K562 (cell line): ENCODE data around the gene PCDHGB1. TPM values are rescaled to one million over a fixed set of nuclear protein-coding genes. Genes with fewer than 3 reads are reported as not detected.

Experiments
- POLR2A ChIP-seq: fragments of 450-650 bp; conservative IDR thresholded peaks from 2 replicates; pipeline ENCODE4 v1.6.1; 2016
- ZNF395 ChIP-seq: fragments of 200-800 bp; sonication (Bioruptor generic); IDR thresholded peaks from 2 replicates; pipeline ENCODE4 v1.6.1; 2017; ENCODE audit warnings: missing genetic modification characterization, missing compliant biosample characterization
- ZNF407 ChIP-seq: fragments of 450-650 bp; IDR thresholded peaks from 2 replicates; pipeline ENCODE4 v1.6.1; 2016; ENCODE audit warnings: low read depth
- polyA plus RNA-seq, 8 experiments: library from polyadenylated mRNA; depleted of rRNA in 4 of 8; stranded (reverse) in 5 of 8; unstranded in 3 of 8; fragments of >200 nt; fragmentation: Nextera tagmentation in 2 of 8; fragmentation: Illumina TruSeq in 1 of 8; extraction: Ambion mirVana in 2 of 8; extraction: Trizol in 1 of 8; gene quantifications; 2 replicates each; pipeline versions ENCODE4 v1.2.1 to v1.2.3, GENCODE V29; 2011 to 2014; ENCODE audit warnings: inconsistent platforms in 1 of 8, missing spikeins in 1 of 8
- total RNA-seq, 7 experiments: library from RNA; depleted of rRNA in 6 of 7; stranded (reverse); fragments of >200 nt in 6 of 7; fragmentation: Illumina TruSeq in 2 of 7; extraction: Trizol in 2 of 7; gene quantifications; 2 replicates each; pipeline versions ENCODE4 v1.2.1 to v1.2.3, GENCODE V29; 2011 to 2021; ENCODE audit warnings: low replicate concordance in 1 of 7
- TF ChIP-seq, protein P1 (sequence below): fragments of 200-600 bp; sonication (generic); IDR thresholded peaks from one replicate; pipeline ENCODE4 v1.6.1; 2012; ENCODE audit warnings: mild to moderate bottlenecking, low read depth, low read length, inconsistent platforms

The PCDHGB1 gene
- total and polyA plus RNA-seq, 9 of the 15 experiments (the other 6 are each of a cell fraction or from before 2014, with no cell fraction given): 0.06 to 0.20 (median 0.07) TPM; not detected in 2

- TF ChIP-seq, protein P1, sequence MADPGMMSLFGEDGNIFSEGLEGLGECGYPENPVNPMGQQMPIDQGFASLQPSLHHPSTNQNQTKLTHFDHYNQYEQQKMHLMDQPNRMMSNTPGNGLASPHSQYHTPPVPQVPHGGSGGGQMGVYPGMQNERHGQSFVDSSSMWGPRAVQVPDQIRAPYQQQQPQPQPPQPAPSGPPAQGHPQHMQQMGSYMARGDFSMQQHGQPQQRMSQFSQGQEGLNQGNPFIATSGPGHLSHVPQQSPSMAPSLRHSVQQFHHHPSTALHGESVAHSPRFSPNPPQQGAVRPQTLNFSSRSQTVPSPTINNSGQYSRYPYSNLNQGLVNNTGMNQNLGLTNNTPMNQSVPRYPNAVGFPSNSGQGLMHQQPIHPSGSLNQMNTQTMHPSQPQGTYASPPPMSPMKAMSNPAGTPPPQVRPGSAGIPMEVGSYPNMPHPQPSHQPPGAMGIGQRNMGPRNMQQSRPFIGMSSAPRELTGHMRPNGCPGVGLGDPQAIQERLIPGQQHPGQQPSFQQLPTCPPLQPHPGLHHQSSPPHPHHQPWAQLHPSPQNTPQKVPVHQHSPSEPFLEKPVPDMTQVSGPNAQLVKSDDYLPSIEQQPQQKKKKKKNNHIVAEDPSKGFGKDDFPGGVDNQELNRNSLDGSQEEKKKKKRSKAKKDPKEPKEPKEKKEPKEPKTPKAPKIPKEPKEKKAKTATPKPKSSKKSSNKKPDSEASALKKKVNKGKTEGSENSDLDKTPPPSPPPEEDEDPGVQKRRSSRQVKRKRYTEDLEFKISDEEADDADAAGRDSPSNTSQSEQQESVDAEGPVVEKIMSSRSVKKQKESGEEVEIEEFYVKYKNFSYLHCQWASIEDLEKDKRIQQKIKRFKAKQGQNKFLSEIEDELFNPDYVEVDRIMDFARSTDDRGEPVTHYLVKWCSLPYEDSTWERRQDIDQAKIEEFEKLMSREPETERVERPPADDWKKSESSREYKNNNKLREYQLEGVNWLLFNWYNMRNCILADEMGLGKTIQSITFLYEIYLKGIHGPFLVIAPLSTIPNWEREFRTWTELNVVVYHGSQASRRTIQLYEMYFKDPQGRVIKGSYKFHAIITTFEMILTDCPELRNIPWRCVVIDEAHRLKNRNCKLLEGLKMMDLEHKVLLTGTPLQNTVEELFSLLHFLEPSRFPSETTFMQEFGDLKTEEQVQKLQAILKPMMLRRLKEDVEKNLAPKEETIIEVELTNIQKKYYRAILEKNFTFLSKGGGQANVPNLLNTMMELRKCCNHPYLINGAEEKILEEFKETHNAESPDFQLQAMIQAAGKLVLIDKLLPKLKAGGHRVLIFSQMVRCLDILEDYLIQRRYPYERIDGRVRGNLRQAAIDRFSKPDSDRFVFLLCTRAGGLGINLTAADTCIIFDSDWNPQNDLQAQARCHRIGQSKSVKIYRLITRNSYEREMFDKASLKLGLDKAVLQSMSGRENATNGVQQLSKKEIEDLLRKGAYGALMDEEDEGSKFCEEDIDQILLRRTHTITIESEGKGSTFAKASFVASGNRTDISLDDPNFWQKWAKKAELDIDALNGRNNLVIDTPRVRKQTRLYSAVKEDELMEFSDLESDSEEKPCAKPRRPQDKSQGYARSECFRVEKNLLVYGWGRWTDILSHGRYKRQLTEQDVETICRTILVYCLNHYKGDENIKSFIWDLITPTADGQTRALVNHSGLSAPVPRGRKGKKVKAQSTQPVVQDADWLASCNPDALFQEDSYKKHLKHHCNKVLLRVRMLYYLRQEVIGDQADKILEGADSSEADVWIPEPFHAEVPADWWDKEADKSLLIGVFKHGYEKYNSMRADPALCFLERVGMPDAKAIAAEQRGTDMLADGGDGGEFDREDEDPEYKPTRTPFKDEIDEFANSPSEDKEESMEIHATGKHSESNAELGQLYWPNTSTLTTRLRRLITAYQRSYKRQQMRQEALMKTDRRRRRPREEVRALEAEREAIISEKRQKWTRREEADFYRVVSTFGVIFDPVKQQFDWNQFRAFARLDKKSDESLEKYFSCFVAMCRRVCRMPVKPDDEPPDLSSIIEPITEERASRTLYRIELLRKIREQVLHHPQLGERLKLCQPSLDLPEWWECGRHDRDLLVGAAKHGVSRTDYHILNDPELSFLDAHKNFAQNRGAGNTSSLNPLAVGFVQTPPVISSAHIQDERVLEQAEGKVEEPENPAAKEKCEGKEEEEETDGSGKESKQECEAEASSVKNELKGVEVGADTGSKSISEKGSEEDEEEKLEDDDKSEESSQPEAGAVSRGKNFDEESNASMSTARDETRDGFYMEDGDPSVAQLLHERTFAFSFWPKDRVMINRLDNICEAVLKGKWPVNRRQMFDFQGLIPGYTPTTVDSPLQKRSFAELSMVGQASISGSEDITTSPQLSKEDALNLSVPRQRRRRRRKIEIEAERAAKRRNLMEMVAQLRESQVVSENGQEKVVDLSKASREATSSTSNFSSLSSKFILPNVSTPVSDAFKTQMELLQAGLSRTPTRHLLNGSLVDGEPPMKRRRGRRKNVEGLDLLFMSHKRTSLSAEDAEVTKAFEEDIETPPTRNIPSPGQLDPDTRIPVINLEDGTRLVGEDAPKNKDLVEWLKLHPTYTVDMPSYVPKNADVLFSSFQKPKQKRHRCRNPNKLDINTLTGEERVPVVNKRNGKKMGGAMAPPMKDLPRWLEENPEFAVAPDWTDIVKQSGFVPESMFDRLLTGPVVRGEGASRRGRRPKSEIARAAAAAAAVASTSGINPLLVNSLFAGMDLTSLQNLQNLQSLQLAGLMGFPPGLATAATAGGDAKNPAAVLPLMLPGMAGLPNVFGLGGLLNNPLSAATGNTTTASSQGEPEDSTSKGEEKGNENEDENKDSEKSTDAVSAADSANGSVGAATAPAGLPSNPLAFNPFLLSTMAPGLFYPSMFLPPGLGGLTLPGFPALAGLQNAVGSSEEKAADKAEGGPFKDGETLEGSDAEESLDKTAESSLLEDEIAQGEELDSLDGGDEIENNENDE: no peak
- no peak for TF ChIP-seq ZNF407
- no peak for TF ChIP-seq ZNF395 (CRISPR knock-in tag)
- no peak for TF ChIP-seq POLR2A
These were observed 27.6 kb upstream of the PCDHGB1 start (continued) for GRCh38 chr5:141322261-141322660.
